Progenitor cell of endocrine pancreas (in vitro differentiated cells): Measurements from ENCODE around the gene SARM1. TPM values are rescaled to one million over a fixed set of nuclear protein-coding genes. Genes with fewer than 3 reads are reported as not detected.

ENCODE experiments used
- DNase-seq: peaks from one replicate; pipeline ENCODE4 v3.0.0; 2021; ENCODE audit warnings: low spot score; ENCODE audit not compliant: unreplicated experiment
- H3K27ac Mint-ChIP-seq: 2 replicates; pipeline ENCODE4 v1.8.0; 2021; ENCODE audit warnings: mild to moderate bottlenecking, moderate library complexity, mixed read lengths
- H3K27me3 Mint-ChIP-seq: 2 replicates; pipeline ENCODE4 v1.8.0; 2021; ENCODE audit warnings: mixed read lengths
- H3K36me3 Mint-ChIP-seq: 2 replicates; pipeline ENCODE4 v1.8.0; 2022; ENCODE audit warnings: mixed read lengths; ENCODE audit not compliant: insufficient read depth
- H3K4me1 Mint-ChIP-seq: 2 replicates; pipeline ENCODE4 v1.8.0; 2021; ENCODE audit warnings: low read depth, mixed read lengths
- H3K4me3 Mint-ChIP-seq: 2 replicates; pipeline ENCODE4 v1.8.0; 2021; ENCODE audit warnings: low read depth, mild to moderate bottlenecking, moderate library complexity, mixed read lengths
- H3K9me3 Mint-ChIP-seq: 2 replicates; pipeline ENCODE4 v1.8.0; 2021; ENCODE audit warnings: low read depth, mixed read lengths
- CTCF ChIP-seq: fragments of 200-600 bp; sonication (generic); IDR thresholded peaks from one replicate; pipeline ENCODE4 v1.5.0; 2021; ENCODE audit warnings: antibody characterized with exemption, mild to moderate bottlenecking; ENCODE audit not compliant: unreplicated experiment
- total RNA-seq: library from RNA; stranded (reverse); gene quantifications from 2 replicates; pipeline ENCODE4 v1.2.1, GENCODE V29; 2021

SARM1 gene
- total RNA-seq, 1 donor from 2014 or later, result 20.0 TPM

- Mint-ChIP-seq H3K27me3 (peaks cover 9% of the 10 kb centered on the region), H3K36me3 (peaks cover 15% of the 10 kb centered on the region), H3K27ac (no peak overlapping the region), H3K9me3 (no peaks in the 10 kb centered on the region), H3K4me1 (peaks cover 8% of the 10 kb centered on the region), H3K4me3 (no peak overlapping the region)
- no peak for DNase-seq
- TF ChIP-seq CTCF, result no peak
Measured at GRCh38 chr17:28390984-28391383, 19.5 kb downstream of the SARM1 start.

GRCh38 chr17:28391401-28391800 is 19.9 kb downstream of the SARM1 start:
- Mint-ChIP-seq H3K36me3 (peaks cover 15% of the 10 kb centered on the region), H3K27ac (no peak overlapping the region), H3K4me1 (peaks cover 8% of the 10 kb centered on the region), H3K9me3 (no peaks in the 10 kb centered on the region), H3K27me3 (peaks cover 4% of the 10 kb centered on the region), H3K4me3 (no peak overlapping the region)
- TF ChIP-seq CTCF, result no peak
- no peak for DNase-seq

GRCh38 chr17:28392491-28392890 is 21.0 kb downstream of the SARM1 start:
- H3K9me3 Mint-ChIP-seq, result no peaks in the 10 kb centered on the region
- no peak overlapping the region for H3K4me3 Mint-ChIP-seq
- H3K27me3 Mint-ChIP-seq, result peaks cover 3% of the 10 kb centered on the region
- no peak for TF ChIP-seq CTCF
- H3K27ac Mint-ChIP-seq, result no peak overlapping the region
- peaks cover 15% of the 10 kb centered on the region for H3K36me3 Mint-ChIP-seq
- peaks cover 8% of the 10 kb centered on the region for H3K4me1 Mint-ChIP-seq
- DNase-seq, result no peak

GRCh38 chr17:28394337-28395116 is 23.0 kb downstream of the SARM1 start:
- no peak for DNase-seq
- no peak overlapping the region for H3K4me3 Mint-ChIP-seq
- peaks cover 8% of the 10 kb centered on the region for H3K4me1 Mint-ChIP-seq
- peaks cover 13% of the 10 kb centered on the region for H3K36me3 Mint-ChIP-seq
- no peak for TF ChIP-seq CTCF
- no peaks in the 10 kb centered on the region for H3K27me3 Mint-ChIP-seq
- H3K27ac Mint-ChIP-seq, result no peak overlapping the region
- H3K9me3 Mint-ChIP-seq, result no peaks in the 10 kb centered on the region

- no peak for TF ChIP-seq CTCF
- H3K4me3 Mint-ChIP-seq, result no peak overlapping the region
- H3K9me3 Mint-ChIP-seq, result no peaks in the 10 kb centered on the region
- H3K4me1 Mint-ChIP-seq, result peaks cover 1% of the 10 kb centered on the region
- H3K36me3 Mint-ChIP-seq, result peaks cover 9% of the 10 kb centered on the region
- DNase-seq, result no peak
- H3K27ac Mint-ChIP-seq, result no peak overlapping the region
- no peaks in the 10 kb centered on the region for H3K27me3 Mint-ChIP-seq
Measured at GRCh38 chr17:28395426-28395825, 23.9 kb downstream of the SARM1 start.
